GM20000 (cell line): ENCODE data around the gene ZC2HC1B.

Experiments used
- DNase-seq: peaks from one replicate; pipeline ENCODE4 v3.0.0; 2012; ENCODE audit warnings: low spot score
- TF ChIP-seq, protein P1 (sequence below): IDR thresholded peaks from 2 replicates; pipeline ENCODE4 v1.5.1; 2012; ENCODE audit warnings: mild to moderate bottlenecking, control low read depth; ENCODE audit errors: extremely low read depth, missing control alignments

Gene ZC2HC1B

DNA sequence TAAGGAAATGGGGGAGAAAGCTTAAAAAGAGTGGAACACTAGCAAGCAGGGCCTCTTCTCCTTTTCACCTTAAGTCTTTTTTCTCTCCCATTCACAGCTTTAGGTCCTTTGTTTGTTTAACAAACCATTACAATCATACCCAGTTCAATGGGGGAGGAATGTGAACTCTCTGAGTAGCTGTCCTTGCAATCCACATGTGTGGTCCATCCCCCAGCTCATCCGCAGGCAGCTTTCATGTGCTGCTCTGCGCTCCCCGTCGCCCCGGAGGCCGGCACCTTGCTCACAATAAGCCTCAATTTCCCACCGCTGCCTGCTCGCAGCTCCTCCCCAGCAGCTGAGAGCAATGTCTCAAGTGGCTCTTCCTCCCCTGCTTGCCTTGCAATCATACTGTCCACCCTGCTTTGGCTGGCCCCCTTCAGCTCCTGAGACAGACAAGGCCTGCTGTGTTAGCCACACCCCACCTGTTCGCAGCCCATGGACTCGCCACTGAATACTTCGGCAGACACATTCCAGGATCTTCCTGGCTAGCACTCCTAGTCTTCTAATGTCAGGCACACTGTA, 94.6 kb downstream of the ZC2HC1B start:
- TF ChIP-seq, protein P1, sequence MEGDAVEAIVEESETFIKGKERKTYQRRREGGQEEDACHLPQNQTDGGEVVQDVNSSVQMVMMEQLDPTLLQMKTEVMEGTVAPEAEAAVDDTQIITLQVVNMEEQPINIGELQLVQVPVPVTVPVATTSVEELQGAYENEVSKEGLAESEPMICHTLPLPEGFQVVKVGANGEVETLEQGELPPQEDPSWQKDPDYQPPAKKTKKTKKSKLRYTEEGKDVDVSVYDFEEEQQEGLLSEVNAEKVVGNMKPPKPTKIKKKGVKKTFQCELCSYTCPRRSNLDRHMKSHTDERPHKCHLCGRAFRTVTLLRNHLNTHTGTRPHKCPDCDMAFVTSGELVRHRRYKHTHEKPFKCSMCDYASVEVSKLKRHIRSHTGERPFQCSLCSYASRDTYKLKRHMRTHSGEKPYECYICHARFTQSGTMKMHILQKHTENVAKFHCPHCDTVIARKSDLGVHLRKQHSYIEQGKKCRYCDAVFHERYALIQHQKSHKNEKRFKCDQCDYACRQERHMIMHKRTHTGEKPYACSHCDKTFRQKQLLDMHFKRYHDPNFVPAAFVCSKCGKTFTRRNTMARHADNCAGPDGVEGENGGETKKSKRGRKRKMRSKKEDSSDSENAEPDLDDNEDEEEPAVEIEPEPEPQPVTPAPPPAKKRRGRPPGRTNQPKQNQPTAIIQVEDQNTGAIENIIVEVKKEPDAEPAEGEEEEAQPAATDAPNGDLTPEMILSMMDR: no peak

DNA sequence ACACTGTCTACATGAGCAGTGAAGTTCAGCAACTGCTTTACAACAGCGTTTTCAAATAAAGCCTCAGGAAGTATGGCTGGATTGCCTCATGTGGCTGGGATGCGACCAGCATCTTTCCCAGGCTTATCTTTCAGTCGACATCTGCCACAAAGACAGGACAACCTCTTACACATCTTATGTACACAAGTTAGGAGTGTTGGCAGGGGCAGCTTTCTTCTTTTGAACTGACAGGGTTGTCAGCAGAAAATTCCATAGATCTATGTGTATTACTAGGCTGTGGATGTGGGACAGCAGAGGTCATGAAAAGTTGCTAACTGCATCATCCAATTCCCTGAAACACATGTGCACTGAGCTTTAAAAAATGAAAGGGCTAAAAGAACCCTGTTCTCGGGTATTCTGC, 95.7 kb downstream of the ZC2HC1B start:
- no peak for DNase-seq
- TF ChIP-seq, protein P1: no peak

More for the DNA sequence above, 94.6 kb downstream of the ZC2HC1B start:
- no peak for DNase-seq

DNA sequence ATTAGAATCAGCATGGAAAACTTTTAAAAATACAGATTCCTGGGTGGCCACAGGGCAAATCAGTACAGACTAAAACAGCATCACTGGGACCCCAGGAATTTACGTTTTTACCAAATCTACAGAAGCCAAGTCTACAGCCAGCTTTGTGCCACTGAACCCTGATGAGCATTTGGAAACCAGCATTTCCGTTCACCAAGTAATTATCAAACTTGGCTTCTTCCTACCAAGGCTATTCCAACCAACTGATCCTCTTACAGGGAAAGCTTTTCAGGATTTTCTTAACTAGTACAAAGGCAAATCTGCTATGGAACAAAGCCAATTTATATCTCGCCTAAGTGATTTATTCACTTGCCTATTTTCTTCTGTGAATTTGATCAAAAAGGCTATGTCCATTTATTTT, 96.8 kb downstream of the ZC2HC1B start:
- TF ChIP-seq, protein P1: no peak
- no peak for DNase-seq

DNA sequence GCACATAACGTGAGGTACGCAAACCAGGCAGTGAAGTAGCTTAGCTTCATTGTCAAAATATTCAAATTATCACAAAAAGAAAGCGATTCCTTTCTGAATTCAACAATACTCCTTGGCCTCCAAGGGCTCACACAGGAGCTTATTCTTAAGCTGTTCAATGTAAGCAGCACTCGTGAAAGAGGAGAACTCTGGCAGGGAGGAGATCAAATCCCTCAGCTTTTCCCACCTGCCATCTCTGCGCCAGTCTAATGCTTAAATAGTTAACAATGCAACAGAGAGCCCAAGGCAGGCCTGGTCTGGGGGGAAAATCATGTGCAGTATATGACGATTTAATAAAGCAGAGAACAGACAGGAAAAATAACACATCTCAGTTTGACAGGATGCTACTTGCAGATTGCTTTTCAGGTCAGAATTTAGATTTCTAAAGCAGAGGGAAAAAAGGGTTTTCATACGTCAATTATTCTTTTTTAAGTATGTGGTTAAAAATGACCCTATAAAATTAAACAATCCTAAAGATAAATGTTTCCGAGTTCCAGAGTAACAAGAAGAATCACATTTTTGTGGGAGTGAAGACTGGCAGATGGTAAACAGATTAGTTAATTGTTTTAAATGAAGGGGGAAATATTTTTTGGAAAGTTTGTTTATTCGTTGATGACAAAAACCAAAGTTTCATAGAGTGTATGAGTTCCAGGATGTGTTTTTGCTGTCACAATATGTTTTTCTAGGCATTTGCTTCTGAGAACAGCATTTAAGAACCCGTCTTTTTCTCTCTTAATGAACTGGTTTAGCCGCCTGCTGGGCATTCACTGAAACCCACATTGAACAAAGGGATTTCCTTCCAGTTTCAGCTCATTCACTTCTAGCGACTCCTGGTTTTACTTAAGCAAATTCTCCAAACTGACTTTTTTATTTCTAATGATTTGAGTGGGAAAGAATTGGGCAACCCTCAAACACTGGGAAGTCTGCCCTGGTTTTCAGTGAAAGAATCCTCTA, 97.9 kb downstream of the ZC2HC1B start:
- TF ChIP-seq, protein P1: no peak
- DNase-seq: no peak

DNA sequence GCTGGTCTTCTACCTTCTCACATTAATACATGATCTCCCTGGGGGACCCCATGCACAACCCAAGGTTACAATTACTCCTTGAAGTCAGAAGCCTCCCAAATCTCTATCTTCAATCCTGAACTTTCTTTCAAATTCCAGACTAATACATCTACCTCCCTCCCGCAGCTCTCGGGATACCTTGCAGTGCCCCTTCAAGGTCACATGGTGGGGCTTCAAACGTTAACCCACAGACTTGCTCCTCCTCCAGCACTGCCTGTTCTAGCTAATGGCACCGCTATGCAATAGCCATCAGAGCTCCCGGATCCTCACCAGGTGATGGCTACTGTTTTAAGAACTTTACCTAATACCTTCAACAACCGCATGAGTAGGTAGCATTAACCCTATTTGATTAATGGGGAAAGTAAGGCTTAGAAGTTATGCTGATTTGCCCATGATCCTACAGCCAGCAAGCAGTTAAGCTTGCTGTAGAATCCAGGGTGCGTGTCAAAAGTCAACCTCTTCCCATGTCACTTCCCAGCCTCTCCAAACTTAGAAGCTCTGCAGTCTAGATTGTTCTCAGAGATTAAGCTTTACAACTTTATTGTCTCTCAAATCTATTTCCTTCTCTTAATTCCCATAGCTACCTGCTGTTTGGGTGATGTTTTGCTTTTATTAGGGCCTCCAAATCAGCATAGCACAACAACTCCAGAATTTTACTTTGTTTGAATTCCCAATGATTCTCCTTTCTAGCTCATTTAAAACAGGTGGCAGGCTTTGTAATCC, 99.1 kb downstream of the ZC2HC1B start:
- DNase-seq: no peak
- TF ChIP-seq, protein P1: no peak

DNA sequence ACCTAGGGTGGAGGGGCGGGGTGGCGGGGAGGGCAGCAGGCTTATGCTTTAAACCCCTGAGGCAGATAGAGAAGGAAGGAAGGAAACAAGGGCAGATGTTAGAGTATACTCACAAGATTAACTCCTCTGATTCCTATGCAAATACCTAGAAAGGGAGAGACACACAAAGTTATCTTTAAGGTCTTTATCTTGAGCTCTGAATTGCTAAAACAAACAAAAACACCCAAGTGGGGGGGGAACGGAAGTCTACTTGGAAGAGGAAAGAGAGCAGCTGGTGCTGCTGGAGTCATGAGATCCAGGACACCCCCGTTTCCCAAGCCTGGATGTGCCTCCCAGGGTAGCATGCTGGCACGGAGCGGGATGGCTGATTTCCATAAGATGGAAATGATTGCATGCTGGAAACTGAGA, 100.4 kb downstream of the ZC2HC1B start:
- DNase-seq: no peak
- TF ChIP-seq, protein P1: no peak
